LoVo (cell line): ENCODE data around the gene FAM180A.

ENCODE experiments used
- DNase-seq: peaks from one replicate; pipeline ENCODE4 v3.0.0-alpha.2; 2016; ENCODE audit warnings: low spot score

FAM180A gene

DNA sequence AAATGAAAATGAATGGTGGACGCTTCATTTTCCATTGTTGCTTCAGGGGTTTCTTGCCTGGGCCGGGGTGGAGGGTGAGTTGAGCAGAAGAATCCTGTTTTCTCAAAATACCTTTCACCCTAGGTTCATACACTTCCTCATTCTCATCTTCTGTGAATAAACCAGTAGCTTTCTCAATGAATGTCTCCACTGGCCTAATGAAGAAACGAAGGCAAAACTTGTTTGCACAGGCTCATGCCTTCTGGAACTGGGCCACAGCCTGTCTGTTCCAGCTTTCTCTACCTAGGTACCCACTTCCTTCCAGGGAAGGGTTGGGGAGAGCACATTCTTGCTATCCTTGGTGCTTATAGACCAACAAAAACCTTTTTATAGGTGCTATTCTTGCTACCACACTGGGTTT lies 65.0 kb downstream of the FAM180A start:
- DNase-seq: no peak

- DNase-seq: no peak
Observed at GRCh38 chr7:135682191-135682590, 66.4 kb downstream of the FAM180A start.

GRCh38 chr7:135681762-135682161 lies 66.9 kb downstream of the FAM180A start:
- no peak for DNase-seq
